Stomach (tissue), 4 donors: ENCODE data around the gene FA2H.

Source experiments
- CTCF ChIP-seq, 7 experiments: fragments of 450-650 bp in 4 of 7; fragments of 200-600 bp in 3 of 7; sonication (generic) in 3 of 7; IDR thresholded peaks; one replicate each; pipeline ENCODE4 v1.5.1; 2016 to 2019; ENCODE audit warnings: antibody characterized with exemption in 7 of 7, control low read depth in 2 of 7, mild to moderate bottlenecking in 1 of 7
- POLR2A ChIP-seq, 4 donors: fragments of 450-650 bp; IDR thresholded peaks; one replicate each; pipeline ENCODE4 v1.6.1; 2016; ENCODE audit warnings: antibody characterized with exemption in 4 of 4, control low read depth in 2 of 4, mild to moderate bottlenecking in 1 of 4, moderate library complexity in 1 of 4
- POLR2AphosphoS5 ChIP-seq, 3 donors: sonication (generic); formaldehyde crosslinking; IDR thresholded peaks; one replicate each; pipeline ENCODE4 v1.6.1; 2016; ENCODE audit warnings: antibody characterized with exemption in 3 of 3

DNA sequence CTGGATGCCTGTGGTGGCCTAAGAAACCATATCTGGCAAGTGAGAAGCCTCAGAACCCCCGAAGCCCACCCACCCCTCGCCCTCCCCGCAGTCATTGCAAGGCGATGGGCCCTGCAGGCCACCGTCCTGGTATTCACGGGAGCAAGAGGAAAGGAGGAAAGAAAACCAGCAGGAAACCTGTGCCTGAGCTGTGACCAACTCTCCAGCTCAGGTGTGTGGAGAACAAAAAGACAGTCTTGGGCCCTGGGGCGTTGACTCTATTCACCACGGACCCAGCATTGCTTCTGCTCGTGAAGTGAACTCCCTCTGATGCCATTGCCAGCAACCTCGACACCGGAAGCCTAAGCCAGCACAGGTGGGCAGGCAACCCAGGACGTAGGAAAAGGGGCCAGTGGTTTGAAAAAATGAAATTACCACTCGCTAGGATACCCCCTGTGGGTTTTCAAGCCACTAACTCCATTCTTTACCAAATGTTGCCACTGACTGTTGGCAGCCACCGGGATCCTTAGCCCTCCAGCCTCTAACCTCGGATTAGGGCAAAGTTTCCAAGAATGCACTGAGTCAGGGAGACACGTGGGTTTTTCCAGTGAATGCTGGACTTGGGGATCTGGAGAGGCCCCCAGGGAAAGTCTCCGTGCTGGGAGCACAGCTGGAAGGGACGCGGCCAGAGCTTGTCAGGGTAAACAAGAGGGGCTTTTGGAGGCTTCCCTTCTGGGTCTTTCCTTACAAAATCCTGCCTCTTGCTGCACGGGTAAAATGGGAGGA lies 25.1 kb downstream of the FA2H start:
- no peak for TF ChIP-seq POLR2AphosphoS5 (IDR thresholded peaks at IDR 0.05)
- TF ChIP-seq CTCF (IDR thresholded peaks at IDR 0.05) = no peak
- TF ChIP-seq POLR2A (IDR thresholded peaks at IDR 0.05) = no peak
